Lung (tissue), 12 donors: ENCODE results near the gene TCAIM. TPM values are rescaled to one million over a fixed set of nuclear protein-coding genes. Genes with fewer than 3 reads are reported as not detected.
"Not testable (repeated sequence)": the region's sequence is repeated elsewhere in the genome, so short reads cannot be mapped to it uniquely, and the experiment has no call there.

Source experiments
- ATAC-seq: fragments of 200-7000 bp; cut with Tn5 transposase; one replicate; pipeline ENCODE4 v1.9.1; 2020; ENCODE audit warnings: moderate number of reproducible peaks; ENCODE audit not compliant: insufficient read depth, low FRiP score
- DNase-seq, 3 donors: peaks; one replicate each; pipeline ENCODE4 v3.0.0-alpha.2; 2013 to 2017
- H3K27ac ChIP-seq, 2 donors: one replicate each; pipeline ENCODE4 v1.5.1; 2013; ENCODE audit warnings: mild to moderate bottlenecking in 2 of 2, moderate library complexity in 2 of 2, control low read depth in 1 of 2, inconsistent platforms in 1 of 2, low read depth in 1 of 2, low read length in 1 of 2
- H3K27me3 ChIP-seq, 3 donors: one replicate each; pipeline ENCODE4 v1.5.1; 2013; ENCODE audit warnings: low read length in 2 of 3; ENCODE audit not compliant: control insufficient read depth in 3 of 3, insufficient read depth in 3 of 3
- H3K36me3 ChIP-seq, 4 donors: one replicate each; pipeline ENCODE4 v1.5.1; 2013; ENCODE audit warnings: low read length in 4 of 4, mild to moderate bottlenecking in 1 of 4, moderate library complexity in 1 of 4; ENCODE audit not compliant: control insufficient read depth in 4 of 4, insufficient read depth in 4 of 4
- H3K4me1 ChIP-seq, 5 donors: one replicate each; pipeline ENCODE4 v1.5.1; 2013; ENCODE audit warnings: low read length in 5 of 5, mild to moderate bottlenecking in 2 of 5, moderate library complexity in 1 of 5; ENCODE audit not compliant: control insufficient read depth in 5 of 5, insufficient read depth in 5 of 5
- H3K4me3 ChIP-seq: one replicate; pipeline ENCODE4 v1.5.1; 2013; ENCODE audit warnings: mild to moderate bottlenecking, control low read depth, moderate library complexity
- H3K9ac ChIP-seq, 2 donors: one replicate each; pipeline ENCODE4 v1.5.1; 2013; ENCODE audit warnings: low read length in 2 of 2, control low read depth in 1 of 2; ENCODE audit not compliant: insufficient read depth in 1 of 2
- H3K9me3 ChIP-seq, 4 donors: one replicate each; pipeline ENCODE4 v1.5.1; 2013; ENCODE audit warnings: low read length in 3 of 4, mild to moderate bottlenecking in 1 of 4, moderate library complexity in 1 of 4; ENCODE audit not compliant: control insufficient read depth in 4 of 4, insufficient read depth in 3 of 4
- WGBS, 2 donors: extraction: QIAGEN DNeasy Blood & Tissue Kit; methylation state at CpG; one replicate each; pipeline ENCODE4 v1.1.7; 2013; 5-methylcytosine and 5-hydroxymethylcytosine counted together
- polyA plus RNA-seq, 2 donors: library from polyadenylated mRNA; stranded (reverse); fragments of 200-250 nt; gene quantifications; one replicate each; pipeline ENCODE4 v1.2.1, GENCODE V29; 2013
- total RNA-seq, 2 donors: library from RNA; depleted of rRNA in 1 of 2; stranded (reverse); fragments of >200 nt in 1 of 2; gene quantifications; one replicate each; pipeline ENCODE4 v1.2.1, GENCODE V29; 2014 to 2021
- TF ChIP-seq, protein P1 (sequence below): IDR thresholded peaks from 2 replicates; pipeline ENCODE4 v1.5.1; 2012; ENCODE audit warnings: mild to moderate bottlenecking; ENCODE audit errors: control extremely low read depth, extremely low read depth
- donor health status: control.
- donor health status: control.
- donor health status: Bipolar disorder and iron deficiency.
- donor health status: healthy.
- donor health status: DM: yes; HTN: yes; CAD: no.

Gene TCAIM
- total and polyA plus RNA-seq, 4 donors, result 14.4 to 42.1 (median 18.9) TPM

- H3K9ac ChIP-seq, result no peak overlapping the region
- no peaks in the 10 kb centered on the region for H3K27me3 ChIP-seq
- no peak overlapping the region for H3K27ac ChIP-seq
- H3K4me1 ChIP-seq, result no peaks in the 10 kb centered on the region
- no peak for ATAC-seq
- TF ChIP-seq, protein P1, sequence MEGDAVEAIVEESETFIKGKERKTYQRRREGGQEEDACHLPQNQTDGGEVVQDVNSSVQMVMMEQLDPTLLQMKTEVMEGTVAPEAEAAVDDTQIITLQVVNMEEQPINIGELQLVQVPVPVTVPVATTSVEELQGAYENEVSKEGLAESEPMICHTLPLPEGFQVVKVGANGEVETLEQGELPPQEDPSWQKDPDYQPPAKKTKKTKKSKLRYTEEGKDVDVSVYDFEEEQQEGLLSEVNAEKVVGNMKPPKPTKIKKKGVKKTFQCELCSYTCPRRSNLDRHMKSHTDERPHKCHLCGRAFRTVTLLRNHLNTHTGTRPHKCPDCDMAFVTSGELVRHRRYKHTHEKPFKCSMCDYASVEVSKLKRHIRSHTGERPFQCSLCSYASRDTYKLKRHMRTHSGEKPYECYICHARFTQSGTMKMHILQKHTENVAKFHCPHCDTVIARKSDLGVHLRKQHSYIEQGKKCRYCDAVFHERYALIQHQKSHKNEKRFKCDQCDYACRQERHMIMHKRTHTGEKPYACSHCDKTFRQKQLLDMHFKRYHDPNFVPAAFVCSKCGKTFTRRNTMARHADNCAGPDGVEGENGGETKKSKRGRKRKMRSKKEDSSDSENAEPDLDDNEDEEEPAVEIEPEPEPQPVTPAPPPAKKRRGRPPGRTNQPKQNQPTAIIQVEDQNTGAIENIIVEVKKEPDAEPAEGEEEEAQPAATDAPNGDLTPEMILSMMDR, result no peak
- no peak overlapping the region for H3K4me3 ChIP-seq
- H3K36me3 ChIP-seq, result no peaks in the 10 kb centered on the region
- no peak for DNase-seq
- WGBS, 2 donors, result 90 to 94% methylated on average over 11 of the region's 11 CpGs
- no peaks in the 10 kb centered on the region for H3K9me3 ChIP-seq
Observed at GRCh38 chr3:44415421-44415820, 76.9 kb downstream of the TCAIM start.

GRCh38 chr3:44416031-44417030 lies 77.8 kb downstream of the TCAIM start:
- TF ChIP-seq, protein P1, result no peak
- Histone ChIP-seq H3K9ac (no peak overlapping the region), H3K9me3 (no peaks in the 10 kb centered on the region), H3K4me3 (no peak overlapping the region), H3K27ac (no peak overlapping the region), H3K36me3 (no peaks in the 10 kb centered on the region), H3K27me3 (no peaks in the 10 kb centered on the region), H3K4me1 (no peaks in the 10 kb centered on the region)
- no peak for ATAC-seq
- 92 to 94% methylated on average over 11 of the region's 11 CpGs for WGBS, 2 donors
- DNase-seq, result no peak

DNA sequence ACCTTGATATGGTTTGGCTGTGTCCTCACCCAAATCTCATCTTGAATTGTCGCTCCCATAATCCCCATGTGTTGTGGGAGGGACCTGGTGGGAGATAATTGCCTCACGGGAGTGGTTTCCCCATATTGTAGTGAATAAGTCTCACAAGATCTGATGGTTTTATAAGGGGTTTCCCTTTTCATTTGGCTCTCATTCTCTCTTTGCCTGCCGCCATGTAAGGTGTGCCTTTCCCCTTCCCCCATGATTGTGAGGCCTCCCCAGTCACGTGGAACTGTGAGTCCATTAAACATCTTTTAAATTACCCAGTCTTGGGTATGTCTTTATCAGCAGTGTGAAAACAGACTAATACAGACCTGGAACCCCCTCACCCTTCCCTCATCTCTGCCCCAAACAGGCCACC lies 79.6 kb downstream of the TCAIM start:
- 96 to 100% methylated on average over 4 of the region's 4 CpGs for WGBS, 2 donors
- not testable (repeated sequence) for ATAC-seq, DNase-seq, H3K9ac ChIP-seq, H3K27me3 ChIP-seq, H3K9me3 ChIP-seq, H3K36me3 ChIP-seq, H3K4me1 ChIP-seq, H3K27ac ChIP-seq, H3K4me3 ChIP-seq

- TF ChIP-seq, protein P1, result no peak
- ATAC-seq (no peak), DNase-seq (no peak)
- 74 to 90% methylated on average over 2 of the region's 2 CpGs for WGBS, 2 donors
- H3K9ac ChIP-seq, result no peak overlapping the region
- no peaks in the 10 kb centered on the region for H3K4me1 ChIP-seq
- H3K36me3 ChIP-seq, result no peaks in the 10 kb centered on the region
- H3K27ac ChIP-seq, result no peak overlapping the region
- H3K4me3 ChIP-seq, result no peak overlapping the region
- H3K9me3 ChIP-seq, result no peaks in the 10 kb centered on the region
- no peaks in the 10 kb centered on the region for H3K27me3 ChIP-seq
Observed at GRCh38 chr3:44418549-44418948, 80.0 kb downstream of the TCAIM start.
